Stimulated activated CD4-positive, alpha-beta T cell treated with anti-CD3 and anti-CD28 coated beads, Interleukin-2, amount 100 ng/mL, for 24 hours (primary cell): Measurements from ENCODE around the gene MUCL3.
A peak's percentile ranks its signal among the peaks of the same experiment; 100 is the strongest.
"Not testable (repeated sequence)": the region's sequence is repeated elsewhere in the genome, so short reads cannot be mapped to it uniquely, and the experiment has no call there.

ENCODE experiments used
- DNase-seq, 2 donors: peaks; one replicate each; pipeline ENCODE4 v3.0.0-alpha.2; 2020

The MUCL3 gene

DNA sequence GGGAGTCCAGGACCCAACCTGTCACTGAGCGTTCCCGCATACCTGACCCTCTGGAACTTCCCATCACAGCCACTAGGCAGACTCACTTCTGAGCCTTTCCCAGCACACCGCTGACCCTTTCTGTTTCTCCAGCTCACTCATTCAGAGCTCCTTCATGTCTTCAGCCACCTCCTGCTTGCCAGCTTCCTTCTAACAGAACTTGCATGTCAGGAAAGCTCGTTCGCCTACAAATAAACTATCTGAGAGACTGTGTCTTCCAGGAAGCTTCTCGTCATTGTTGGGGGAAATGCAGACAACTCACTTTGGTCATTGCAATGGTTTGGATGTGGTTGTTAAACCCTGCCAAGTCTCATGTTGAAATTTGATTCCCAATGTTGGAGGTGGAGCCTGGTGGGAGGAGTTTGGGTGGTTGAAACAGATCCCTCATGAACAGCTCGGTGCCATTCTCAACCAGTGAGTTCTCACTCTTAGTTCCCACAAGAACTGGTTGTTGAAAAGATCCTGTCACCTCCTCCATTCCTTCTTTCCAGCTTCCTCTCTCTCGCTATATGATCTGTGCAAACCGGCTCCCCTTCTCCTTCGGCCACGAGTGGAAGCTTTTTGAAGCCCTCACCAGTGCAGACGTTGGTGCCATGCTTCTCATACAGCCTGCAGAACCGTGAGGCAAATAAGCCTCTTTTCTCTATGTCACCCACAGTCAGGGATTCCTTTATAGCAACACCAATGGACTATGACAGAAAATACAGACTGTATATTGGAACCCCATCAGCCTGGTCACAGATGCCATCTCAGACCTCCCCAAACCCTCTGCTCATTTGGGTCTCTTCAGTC, 41.4 kb downstream of the MUCL3 start:
- DNase-seq: no peak

DNA sequence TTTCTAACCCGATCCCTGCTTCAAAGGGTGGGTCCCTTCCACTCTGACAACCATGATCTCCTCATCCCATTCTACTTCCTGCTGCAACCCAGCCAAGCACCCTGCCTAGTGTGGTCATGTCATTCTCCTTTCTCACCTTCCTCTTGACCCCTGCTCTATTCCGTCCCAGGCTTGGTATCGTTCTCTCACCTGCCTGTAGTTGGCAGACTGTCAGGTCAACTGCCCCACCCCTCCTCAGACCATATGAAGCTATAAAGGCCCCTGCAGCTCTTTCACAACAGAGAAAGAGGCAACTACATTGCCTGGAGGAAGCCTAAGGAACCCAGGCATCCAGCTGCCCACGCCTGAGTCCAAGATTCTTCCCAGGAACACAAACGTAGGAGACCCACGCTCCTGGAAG, 42.7 kb downstream of the MUCL3 start, which contains the start of gene MUC21:
TSS of gene MUC21 (plus strand) at position 280 of the 400 bp plus-strand sequence. CDS start 241 bp downstream, outside the sequence.
- DNase-seq: no peak

DNA sequence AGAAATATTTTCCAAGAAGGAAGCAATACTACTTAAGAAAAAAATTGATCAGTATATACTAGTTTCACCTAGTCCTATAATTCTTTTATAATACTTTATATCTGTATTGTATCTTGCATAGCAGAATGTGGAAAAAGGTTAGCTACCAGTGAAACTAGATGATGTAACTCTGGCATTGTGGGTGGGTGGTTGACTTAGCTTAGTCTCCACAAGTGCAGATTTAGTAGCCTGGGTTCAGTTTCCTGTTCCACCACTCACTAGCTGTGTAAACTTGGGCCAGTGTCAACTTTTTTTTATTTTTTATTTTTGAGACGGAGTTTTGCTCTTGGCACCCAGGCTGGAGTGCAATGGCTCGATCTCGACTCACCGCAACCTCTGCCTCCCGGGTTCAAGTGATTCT, 44.7 kb downstream of the MUCL3 start:
- DNase-seq: no peak

DNA sequence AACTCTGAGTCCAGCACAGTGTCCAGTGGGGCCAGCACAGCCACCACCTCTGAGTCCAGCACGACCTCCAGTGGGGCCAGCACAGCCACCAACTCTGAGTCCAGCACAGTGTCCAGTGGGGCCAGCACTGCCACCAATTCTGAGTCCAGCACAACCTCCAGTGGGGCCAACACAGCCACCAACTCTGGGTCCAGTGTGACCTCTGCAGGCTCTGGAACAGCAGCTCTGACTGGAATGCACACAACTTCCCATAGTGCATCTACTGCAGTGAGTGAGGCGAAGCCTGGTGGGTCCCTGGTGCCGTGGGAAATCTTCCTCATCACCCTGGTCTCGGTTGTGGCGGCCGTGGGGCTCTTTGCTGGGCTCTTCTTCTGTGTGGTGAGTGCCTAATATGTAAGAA, 46.5 kb downstream of the MUCL3 start:
- no peak for DNase-seq

DNA sequence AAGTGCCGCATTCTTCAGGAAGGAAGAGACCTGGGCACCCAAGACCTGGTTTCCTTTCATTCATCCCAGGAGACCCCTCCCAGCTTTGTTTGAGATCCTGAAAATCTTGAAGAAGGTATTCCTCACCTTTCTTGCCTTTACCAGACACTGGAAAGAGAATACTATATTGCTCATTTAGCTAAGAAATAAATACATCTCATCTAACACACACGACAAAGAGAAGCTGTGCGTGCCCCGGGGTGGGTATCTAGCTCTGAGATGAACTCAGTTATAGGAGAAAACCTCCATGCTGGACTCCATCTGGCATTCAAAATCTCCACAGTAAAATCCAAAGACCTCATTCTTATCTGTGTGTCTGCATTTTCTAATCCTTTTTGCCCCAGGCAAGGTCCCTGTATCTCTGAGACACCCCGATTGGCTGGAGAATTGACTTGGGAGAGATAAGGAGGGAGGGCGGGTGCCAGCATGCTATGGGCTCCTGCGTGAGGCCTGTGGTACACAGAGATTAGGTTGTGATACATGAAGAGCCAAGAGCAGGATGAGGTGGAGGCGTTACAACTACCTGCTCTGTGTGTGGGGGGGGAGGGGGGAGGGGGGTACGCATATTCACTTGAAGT, 47.5 kb downstream of the MUCL3 start:
- DNase-seq: no peak

DNA sequence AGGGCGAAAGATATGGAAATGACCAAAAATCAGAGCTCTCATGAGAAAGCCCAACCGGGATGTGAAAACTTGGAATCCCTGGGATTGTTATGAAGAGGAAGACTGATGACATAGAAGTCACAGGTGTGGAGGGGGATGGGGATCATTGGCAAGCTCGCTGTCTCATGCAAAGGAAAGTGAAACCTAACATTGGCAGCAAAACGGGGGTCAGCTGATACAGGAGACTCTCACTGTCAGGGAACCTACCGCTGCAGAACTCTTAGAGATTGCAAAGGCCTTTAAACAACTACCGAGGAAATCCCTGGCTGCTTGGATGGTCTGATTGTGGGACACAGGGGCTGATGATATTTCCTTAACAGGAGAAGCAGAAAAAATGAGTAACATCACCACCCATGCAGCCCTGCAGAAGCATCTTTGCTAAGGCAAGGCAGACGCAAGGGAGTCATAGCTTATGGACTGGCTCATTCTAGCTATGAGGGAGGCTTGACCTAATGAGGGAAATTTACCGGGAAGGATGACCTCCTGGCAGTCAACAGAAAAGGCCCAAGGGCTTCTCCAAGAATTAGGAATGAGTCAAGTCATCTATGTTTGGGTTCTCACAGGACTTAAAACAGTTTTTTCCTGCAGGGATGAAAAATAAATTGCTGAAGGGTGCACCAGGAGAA, 49.8 kb downstream of the MUCL3 start:
- DNase-seq: peak; percentile 4 to 21

DNA sequence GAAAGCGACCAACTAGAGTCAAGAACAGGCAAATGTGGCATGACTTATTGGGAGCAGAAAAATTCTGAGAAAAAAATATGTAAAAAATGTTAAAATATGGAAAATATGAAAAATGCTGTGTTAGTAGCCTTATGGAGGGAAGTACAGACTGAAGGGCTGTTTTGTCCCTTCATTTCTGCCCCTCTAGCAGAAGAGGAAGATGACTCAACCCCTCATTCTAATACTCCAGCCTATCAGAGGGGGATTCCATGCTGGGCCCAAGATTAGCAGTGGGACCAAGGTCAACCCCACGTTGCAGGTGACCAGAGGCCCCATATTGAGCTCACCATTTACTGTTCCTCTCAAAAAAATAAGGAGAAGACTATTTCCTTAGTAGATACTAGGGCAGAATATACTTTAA, 51.1 kb downstream of the MUCL3 start:
- no peak for DNase-seq

DNA sequence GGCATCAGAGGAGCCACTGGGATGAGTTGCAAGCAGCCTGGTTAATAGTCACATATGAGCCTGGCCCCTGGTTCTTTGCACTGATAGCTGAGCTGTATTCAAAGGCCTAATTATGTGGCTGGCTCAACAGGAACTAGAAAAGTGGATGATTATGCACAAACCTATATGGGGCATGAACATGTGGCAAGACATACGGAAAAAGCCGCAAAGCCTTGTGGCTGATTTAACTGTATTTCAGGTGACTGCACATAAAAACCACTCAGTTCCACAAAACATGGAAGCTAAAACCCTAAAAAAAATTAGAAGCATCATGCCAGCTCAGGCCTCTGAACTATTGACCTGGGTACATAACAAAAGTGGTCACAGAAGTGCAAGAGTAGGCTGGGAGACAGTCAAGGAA, 56.5 kb downstream of the MUCL3 start:
- no peak for DNase-seq

DNA sequence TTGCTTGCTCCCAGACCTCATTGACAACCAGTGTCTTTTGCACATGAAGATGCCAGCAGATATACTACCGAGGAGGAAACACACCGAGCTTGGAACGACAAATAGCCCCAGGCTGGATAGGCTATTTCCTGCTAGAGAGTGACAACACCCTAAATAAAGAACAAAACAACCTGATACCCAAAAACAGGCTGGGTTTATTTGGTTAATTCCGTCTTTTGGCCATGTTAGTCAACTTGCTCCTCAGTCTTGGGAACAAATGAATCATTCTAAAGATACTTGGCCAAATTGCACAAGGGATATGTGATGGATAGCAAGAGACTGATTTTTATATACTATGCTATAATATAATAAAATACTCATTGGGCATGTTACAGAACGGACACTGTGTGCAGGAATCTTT, 58.0 kb downstream of the MUCL3 start:
- DNase-seq: no peak

DNA sequence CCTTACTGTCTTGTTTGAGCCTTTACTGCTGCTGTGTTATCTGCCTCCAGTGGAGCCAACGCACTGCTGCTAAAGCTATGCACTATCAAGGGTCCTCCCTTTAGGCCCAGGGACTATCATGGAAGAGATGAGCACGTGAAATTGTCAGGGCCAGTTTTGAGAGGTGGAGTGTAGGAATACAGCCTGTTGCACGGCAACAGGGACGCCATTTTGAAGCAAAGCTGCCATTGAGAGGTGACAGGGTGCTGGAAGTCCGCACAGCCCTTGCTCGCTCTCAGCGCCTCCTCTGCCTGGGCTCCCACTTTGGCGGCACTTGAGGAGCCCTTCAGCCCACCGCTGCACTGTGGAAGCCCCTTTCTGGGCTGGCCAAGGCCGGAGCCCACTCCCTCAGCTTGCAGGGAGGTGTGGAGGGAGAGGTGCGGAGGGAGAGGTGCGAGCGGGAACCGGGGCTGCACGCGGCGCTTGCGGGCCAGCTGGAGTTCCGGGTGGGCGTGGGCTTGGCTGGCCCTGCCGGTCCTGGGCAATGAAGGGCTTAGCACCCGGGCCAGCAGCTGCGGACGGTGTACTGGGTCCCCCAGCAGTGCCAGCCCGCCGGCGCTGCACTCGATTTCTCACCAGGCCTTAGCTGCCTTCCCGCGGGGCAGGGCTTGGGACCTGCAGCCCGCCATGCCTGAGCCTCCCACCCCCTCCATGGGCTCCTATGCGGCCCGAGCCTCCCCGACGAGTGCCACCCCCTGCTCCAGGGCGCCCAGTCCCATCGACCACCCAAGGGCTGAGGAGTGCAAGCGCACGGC, 59.5 kb downstream of the MUCL3 start:
- DNase-seq: not testable (repeated sequence)

DNA sequence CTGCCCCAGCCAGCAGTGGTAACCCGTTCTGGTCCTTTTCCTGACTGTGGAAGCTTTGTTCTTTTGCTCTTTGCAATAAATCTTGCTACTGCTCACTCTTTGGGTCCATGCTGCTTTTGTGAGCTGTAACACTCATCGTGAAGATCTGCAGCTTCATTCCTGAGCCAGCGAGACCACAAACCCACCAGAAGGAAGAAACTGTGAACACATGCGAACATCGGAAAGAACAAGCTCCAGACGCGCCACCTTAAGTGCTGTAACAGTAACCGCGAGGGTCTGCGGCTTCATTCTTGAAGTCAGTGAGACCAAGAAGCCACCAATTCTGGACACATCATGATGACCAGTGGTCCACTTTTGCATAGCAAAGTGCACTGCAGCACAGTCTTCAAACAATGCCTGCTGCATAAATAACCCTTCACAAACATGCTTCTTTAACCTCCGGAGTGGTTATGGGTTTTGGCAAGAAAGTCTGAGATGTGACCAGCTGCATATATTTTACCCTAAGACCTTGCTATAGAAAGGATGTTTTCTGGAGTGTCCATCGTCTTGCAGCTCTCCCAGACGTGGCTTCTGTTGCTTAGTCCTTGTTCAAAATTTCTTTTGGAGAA, 60.6 kb downstream of the MUCL3 start:
- DNase-seq: no peak

DNA sequence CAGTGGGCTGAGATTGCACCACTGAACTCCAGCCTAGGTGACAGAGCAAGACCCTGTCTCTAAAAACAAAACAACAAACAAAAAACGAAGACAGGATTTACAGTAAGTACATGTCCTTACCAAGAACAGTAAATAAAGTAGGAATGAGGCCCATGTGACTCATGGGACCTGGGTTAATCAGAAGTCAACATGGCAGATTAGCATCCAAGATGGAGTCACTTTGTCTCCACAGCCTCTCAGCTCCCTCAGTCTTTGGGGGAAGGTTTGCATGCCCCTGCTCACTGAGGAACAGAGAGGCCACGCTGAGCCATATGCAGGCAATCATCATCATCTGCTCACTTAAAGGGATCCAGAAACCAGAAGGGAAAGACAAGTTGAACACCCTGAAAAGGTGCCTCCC, 61.7 kb downstream of the MUCL3 start:
- no peak for DNase-seq
